Activated CD4-positive, alpha-beta T cell treated with anti-CD3 and anti-CD28 coated beads, Interleukin-2, amount 50 U/mL, for 48 hours (primary cell): ENCODE results near the gene CHRNA9.

ENCODE experiments used
- DNase-seq, 2 experiments: peaks; one replicate each; pipeline ENCODE4 v3.0.0-alpha.2; 2020

CHRNA9 gene

DNA sequence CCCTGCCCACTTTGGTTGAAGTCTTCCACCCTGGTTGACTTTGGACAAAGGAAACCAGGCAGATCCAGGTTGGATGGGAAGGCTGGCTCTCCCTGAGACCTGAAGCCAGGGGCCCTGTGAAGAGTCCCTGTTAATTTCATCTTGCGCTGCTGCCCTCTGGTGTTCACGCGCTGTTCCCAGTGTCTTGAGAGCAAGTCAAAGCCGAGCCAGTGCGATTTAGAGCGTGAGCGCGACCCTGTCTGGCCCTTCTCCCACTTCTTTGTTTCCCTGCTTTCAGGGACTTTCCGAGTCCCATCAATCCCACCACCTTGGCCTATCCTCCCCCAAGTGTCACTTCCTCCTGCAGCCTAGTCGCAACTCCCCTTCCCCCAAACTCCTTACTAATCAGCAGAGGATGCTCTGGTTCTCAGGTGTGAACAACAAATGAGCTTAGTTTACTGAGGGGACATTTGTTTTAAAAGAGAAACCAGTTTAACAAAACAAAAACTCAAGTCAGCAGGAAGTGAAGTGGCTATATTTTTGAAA is 25.8 kb upstream of the CHRNA9 start:
- DNase-seq: peak; percentile 96 to 97

DNA sequence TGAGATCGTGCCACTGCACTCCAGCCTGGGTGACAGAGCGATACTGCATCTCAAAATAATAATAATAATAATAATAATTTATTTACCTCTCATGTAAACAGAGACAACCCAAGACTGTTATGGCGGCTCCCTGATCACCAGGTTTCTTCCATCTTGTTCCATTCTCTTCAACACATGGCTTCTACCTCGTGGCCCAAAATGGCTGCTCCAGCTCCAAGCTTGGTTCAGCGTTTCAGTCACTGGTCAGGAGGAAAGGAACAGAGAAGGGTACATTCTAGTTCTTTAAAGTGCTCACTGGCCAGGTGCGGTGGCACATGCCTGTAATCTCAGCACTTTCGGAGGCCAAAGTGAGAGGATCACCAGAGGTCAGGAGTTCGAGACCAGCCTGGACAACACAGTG is 24.9 kb upstream of the CHRNA9 start:
- no peak for DNase-seq

DNA sequence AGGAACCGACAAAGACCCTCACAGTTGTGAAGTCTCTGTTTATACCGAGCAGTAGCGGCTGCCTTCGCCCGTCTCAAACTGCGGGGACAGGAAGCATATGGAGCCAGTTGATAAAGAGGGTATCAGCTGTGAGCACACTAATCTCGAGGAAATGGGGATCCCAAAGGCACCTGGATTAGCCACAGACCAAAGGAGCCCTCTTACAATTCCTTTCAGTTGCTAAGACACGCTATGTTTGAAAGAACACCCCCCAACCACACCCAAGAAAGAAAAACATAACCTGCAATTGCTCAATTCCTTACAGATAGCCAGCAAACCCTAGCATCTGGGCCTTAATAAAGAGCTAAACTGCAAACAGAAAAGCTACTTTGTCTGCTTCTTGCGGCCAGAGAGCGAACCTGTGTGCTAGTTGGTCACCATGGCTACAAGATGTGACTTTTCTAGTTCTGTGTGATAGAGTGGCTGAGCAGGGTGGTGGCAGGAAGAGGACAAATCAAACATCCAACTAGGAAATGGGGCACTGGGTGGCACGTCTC is 23.3 kb upstream of the CHRNA9 start:
- no peak for DNase-seq

DNA sequence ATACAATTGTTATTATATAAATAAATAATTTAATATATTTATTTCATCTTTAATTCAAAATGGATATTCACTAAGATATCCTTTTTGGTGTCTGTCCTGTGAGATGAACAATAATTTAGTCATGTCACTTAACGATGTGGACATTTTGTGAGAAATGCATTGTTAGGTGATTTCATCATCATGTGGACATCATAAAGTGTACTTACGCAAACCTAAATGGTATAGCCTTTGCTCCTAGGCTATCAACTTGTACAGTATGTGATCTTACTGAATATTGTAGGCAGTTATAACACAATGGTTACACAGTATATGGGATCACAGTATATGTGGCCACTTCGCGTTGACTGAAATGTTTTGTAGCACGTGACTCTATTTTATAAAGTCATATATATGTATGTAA is 20.2 kb upstream of the CHRNA9 start:
- DNase-seq: no peak

DNA sequence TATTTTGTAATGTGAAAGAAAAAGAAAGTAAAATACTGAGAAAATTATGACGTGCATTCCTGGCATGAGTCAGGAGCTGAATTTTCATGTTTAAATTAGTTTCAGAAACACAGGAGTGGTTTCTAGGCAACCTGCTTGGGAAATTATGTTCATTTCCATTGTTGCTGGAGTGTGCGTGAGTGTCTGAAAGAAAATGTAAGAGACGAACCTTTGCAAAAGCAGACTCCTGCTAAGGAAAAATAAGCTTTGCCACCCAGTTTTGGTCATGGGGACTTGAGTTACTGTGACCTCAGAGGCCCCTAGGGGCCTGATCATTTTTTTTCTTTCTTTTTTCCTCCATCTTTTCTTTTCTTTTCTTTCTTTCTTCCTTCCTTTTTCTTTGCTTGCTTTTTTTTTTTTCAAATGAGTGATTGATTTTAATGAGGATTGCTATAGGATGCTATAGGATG is 18.8 kb upstream of the CHRNA9 start:
- no peak for DNase-seq

DNA sequence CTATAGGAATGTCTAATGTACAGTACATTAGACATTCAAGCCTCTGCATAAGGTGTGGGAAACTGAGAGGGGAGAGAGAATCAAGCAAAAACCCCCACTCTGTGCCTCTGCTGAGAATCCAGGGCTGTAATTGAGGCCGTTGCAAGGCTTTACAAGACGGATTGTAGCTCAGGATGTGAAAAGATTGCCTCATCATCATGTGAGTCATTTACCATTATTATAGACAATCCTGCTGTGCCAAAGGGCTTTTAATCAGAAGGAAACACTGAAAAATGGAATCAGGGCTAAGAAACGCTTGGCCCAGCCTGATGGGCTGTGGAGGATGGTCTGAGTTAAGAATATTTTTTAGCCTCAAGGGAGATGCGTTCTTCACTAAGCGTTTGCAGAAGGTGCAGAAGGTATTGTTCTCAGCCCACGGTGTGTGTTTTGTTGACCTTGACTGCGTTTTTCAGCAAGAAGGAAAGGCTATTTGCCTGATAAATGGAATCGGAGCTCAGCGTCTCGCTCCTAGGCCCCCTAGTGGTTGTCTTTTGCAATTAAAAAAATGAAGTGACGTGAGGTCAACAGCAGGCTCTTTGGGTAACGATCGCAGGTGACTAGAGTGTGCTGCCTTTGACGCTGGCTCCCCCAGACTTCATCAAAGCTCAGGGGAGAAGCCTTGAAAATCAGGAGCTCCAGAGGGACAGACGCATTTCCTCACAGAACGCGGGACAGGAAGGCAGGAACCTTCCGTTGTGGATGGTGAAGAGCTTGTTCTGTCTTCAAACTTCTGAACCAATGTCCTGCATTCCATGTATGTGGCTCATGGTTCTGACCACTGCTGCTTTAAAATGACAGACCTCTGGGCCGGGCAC is 18.1 kb upstream of the CHRNA9 start:
- DNase-seq: peak; percentile 52 to 68

DNA sequence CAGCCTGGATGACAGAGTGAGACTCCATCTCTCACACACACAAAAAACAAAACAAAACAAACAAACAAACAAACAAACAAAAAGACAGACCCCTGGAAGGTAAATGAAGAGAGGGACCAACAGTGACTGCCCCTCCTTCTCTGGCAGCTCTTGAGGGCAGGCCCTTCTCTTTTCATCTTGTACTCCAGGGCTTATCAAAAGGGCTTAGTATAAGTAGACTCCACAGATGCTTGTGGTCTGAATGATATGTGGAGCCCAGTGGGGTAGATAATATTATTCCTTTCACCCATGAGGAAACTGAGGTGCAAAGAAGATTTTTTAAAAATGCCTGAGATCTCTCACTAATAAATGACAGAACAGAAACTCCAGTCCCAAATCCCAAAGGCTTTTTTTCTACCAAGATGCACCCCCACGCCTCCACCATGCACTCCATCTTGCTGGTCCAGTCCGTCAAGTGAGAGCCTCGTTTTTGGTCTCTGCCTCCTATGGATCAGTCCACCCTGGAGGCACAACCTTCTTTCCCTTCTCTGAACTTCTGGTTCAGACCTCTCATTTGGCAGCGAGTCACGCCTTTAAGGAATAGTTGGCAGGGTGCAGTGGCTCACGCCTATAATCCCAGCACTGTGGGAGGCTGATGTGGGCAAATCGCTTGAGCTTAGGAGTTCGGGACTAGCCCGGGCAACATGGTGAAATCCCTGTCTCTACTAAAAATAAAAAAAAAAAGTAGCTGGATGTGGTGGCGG is 17.0 kb upstream of the CHRNA9 start:
- DNase-seq: no peak

DNA sequence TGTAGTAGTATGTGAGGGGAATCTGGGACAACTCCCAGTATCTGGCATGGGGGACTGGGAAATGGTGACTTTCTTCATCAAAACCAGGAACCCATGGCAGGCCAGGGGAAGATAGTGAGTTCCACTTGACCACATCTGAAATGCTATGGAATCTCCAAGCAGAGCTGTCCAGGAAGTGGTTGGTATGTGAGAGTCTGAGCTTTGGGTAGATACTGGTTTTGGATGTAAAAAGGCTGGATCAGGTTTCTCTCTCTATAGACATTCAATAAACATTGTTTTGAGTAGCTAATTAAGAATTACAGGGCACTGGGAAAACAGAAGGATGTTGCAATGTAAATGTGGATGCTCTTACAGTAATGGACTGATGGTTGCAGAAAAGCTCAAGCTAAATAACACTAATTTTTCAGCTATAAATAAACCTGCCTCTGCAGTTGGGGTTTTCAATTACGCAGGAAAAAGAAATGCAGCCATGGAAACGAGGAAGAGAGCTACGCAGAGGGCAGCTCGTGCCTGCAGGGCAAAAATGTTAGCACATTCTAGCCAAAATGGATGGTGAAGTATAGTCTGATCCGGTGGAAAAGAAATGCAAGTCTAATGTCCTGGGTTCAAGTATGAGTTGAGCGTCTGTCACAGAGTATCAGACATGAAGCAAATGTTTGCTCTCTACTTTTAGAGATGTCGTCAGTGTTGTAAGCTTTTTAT is 13.4 kb upstream of the CHRNA9 start:
- no peak for DNase-seq

DNA sequence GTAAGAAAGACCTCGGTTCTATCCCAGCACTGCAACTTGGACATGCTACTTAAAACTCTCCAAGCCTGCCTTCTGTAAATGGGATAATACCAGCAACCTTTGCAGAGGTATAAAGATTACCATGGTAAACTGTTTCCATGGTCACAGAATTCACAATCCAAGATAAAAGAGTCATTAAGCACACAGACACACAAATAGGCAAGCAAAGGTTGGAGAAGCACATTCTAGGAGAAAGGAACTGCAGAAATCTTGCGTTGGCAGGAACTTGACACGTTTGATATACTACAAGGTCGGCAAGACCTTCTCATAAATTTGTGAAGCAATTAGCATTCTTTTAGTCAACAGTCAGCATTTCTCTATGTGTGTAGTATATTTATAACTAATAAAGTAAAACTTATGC is 12.3 kb upstream of the CHRNA9 start:
- DNase-seq: no peak

DNA sequence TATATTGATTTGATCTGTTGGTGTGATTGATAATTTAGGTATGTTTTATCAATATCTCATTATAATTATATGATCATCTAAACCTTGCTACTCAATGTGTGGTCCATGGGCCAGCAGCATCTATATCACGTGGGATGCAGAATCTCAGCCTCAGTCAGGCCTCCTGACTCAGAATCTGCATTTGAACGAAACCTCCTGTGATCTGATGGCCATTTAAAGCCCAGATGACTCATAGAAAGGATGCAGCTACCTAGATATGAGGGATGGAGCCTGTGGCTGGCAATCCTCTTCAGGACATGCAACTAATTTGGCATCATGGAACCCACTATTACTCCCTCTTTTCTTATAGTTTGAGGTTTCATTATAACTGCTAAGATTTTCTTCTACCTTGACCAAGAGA is 11.3 kb upstream of the CHRNA9 start:
- DNase-seq: no peak

DNA sequence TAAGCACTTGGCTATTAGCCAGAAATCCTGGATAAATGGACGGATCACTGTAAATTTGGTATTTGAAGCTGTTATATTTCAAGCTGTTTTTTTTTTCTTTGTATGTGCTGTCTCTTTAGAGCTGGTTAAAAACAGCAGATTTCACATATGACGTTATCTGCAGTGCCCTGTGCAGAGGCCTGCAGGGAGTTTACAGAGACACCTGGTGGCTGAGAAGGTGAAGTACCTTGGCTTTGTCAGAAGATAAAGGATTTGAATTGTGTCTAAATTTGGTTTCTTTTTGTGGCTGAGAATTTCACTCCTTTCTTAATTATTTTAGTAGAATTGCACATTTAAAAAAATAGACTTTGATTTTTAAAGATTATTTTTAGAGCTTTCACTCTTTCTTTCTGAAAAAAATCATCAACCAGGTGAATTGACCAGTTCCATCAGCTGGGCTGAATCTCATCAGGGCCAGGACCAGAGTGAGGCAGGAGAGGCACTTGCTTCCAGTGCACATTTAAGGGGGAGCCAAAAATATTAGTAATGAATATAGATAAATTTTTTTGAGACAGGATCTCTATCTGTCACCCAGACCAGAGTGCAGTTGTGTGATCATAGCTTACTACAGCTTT is 9.6 kb upstream of the CHRNA9 start:
- DNase-seq: peak; percentile 43 to 58

DNA sequence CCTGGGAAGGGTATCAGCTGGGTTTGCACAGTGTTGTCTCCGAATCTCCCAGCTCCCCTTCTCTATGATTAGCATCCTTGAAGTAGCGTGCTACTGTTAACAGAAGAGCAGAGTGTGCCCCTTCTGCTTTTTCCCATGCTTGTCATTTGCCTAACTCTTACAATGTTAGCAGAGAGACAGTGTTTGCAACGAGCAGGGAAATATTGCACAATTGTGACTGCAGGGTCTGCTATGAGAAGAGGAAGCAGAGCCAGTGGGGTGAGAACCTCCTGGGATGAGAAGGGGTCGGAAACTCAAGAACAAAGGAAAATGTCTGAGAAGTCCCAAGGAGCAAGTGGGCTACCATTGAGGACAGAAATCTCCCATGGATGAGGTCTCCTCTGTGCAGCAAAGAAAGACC is 7.8 kb upstream of the CHRNA9 start:
- no peak for DNase-seq

DNA sequence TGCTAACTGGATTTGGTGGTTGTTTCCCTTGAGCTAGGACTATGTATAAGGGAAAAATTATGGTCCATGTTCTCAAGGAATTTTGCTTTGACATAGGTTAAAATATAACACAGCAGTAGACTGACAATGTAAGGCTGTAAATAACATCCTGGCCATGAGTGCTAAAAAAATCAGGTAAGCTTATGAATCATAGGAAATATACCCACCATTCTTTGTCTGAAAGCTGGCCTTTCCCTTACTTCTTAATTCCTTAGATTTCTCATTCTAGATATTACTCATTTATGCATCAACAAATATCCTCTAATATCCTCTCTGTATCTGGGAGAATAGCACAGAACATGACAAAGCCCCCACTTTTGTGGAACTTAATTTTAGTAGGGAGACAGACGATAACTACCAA is 6.8 kb upstream of the CHRNA9 start:
- no peak for DNase-seq

DNA sequence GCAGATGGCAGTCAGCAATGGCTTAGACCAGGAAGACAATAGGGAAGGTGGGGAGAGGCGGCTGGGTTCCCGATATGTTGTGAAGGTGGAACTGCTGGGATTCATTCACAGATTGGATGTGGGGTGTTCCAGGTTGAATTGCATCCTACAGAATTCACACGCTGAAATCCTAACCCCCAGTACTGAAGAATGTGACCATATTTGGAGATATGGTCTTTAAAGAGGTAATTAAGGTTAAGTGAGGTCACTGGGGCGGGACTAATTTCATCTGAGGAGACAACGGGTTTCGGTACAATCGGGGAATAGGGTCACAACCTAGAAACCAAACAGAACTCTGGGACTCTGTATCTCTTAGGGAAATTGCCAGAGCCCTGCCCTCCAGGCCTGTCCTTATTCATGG is 5.3 kb upstream of the CHRNA9 start:
- DNase-seq: no peak

DNA sequence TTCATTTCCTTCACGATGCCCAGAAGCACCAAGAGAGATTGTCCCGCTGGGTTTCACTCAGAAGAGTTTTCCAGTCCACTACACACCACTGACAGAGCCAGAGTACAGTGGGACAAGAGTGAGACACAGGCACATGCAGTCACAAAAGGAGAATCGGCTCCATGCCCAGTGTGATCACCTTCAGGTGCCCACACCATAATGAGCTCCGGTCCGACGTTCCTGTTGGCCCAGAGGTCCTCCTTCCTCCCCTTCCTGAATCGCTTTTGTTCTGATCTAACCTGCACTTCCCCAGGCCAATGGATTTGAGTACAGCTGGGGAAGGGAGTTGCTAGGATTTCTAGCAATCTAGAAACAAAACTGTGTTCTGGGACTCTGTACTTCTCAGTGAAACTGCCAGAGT is 4.6 kb upstream of the CHRNA9 start:
- DNase-seq: no peak

DNA sequence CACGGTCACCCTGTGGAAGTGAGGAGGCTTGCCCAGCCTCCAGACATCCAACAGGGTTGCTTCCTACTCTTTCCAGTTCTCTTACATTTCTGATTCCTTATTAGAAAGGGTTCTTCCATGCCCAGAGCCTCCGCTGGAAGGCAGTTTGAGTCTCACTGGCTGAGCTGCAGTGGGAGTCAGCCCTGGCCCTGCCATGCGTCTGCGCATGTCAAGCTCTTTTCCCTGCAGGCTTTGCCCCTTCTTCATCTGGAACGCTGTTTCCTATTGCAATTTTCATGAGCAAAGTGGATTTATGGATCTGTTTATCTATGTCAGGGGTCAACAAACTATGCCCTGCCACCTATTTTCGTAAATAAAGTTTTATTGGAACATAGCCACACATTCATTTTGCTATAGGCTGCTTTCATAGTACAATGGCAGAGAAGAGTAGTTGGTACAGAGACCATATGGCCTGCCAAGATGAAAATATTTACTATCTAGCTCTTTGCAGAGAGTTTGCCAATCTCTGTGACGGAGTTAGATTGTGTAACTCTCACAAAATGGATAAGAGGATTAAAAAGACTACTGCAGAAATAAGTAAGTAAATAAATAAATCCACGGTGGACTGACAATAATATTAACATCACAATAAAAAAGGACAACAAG is 3.9 kb upstream of the CHRNA9 start:
- DNase-seq: no peak

DNA sequence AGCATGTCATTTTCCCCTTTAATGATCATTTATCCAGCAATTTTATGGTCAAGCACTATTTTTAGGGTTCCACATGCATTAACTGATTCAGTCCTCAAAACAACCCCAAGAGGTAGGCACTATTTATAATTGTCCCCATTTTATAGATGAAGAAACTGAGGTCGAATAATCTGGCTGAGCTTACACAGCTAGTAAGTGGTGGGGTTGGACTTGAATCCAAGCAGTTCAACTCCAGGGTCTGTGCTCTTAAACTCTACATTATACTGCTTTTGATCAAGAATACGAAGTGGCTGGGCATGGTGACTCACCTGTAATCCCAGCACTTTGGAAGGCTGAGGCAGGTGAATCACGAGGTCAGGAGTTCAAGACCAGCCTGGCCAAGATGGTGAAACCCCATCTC is 3.2 kb upstream of the CHRNA9 start:
- no peak for DNase-seq

DNA sequence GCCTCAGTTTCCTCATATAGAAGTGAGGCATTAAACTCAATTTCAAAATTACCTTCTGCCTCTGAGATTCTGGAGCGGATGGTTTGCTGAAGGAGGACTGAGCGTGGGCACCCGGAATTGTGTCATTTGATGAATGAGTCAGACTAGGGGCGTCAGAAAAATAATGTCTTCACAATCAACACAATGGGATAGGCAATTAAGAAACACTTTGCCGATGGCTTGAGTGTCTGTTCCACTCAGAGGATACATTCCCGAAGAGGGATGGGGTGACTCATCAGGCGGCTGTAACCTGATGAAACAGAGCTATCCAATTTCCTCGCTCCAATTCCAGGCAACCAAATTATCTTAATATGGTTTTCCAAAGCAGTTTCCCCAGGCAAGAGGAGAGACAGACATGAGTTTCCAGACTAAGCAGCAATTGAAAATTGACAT is 1.2 kb upstream of the CHRNA9 start:
- DNase-seq: no peak

DNA sequence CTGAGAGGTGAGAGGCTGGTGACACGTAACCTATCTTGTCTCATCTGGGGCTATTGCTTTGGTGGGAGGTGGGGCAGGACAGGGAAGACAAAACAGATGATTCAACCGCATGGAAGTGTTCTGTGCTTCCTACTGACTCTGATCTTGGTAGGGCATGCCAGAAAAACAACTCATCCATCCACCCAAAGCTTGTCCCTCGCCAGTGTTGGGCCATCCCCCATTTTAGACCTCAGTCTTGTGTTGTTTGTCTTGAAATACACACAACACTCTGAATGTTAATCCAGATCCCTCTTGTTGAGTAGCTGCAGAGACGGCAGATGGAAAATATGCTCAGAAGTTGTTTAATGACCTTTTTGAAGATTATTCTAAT is 377 bp downstream of the CHRNA9 start:
- DNase-seq: no peak

DNA sequence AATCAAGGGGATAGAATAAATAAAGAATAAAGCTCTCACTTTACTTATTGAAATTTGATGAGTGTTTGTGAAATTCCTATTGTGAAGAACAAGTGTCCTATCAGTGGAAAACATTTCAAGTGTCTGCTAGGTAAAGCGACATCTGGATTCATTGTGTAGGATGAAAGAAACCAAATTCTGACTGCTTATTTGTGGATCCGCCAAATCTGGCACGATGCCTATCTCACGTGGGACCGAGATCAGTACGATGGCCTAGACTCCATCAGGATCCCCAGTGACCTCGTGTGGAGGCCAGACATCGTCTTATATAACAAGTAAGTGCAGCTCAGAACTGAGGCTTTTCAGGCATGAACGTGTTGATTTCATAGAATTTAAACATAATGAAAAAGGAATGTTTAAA is 1.9 kb downstream of the CHRNA9 start:
- no peak for DNase-seq

DNA sequence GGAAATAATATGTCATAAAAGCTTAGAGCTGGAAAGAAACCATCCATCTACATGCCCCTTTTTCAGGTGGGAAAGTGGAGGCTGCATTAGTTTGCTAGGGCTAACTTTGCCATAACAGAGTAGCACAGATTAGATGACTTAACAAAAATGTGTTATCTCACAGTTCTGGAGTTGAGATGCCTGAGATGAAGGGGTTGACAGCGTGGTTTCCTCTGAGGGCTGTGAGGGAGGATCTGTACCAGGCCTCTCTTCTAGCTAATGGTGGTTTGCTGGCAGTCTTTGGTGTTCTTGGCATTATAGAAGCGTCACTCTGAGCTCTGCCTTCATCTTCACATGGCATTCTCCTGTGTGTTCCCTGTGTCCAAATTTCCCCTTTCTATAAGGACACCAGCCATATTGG is 2.4 kb downstream of the CHRNA9 start:
- no peak for DNase-seq

DNA sequence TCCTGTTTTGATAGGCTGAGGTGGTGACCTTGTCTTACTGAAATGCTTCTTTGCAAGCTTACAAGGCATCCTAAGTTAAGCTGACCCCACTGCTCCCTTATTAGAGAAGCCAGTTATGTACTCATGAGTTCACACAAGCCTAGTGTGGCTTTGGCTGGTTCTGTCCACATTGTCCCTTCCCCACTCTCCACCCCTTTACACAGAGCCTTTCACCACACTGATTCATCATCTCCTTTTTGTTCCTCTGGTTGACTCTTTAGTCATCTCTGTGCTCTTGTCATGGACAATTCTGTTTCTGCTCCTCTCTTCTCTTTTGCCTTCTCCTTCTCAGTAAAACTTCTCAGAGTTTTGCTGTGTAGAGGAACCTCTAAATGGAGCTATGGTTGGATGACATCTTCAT is 4.9 kb downstream of the CHRNA9 start:
- DNase-seq: no peak
